ENCODE results near the gene PHTF2.

The PHTF2 gene

GRCh38 chr7:77967429-77967828 lies 168.9 kb downstream of the PHTF2 start:
- H3K36me3 ChIP-seq (ENCODE audit: control insufficient read depth, insufficient read depth, low read length), result no peaks in the 10 kb centered on the region
- DNase-seq, result no peak
- H3K4me1 ChIP-seq (ENCODE audit: control insufficient read depth, insufficient read depth, low read length, poor library complexity, severe bottlenecking), result no peaks in the 10 kb centered on the region
- H3K27me3 ChIP-seq (replicated peaks; ENCODE audit: control insufficient read depth, insufficient read depth, low read length, poor library complexity, severe bottlenecking), result no peaks in the 10 kb centered on the region
- no peak overlapping the region for H3K27ac ChIP-seq (ENCODE audit: insufficient read depth, low read length, poor library complexity, severe bottlenecking)
- no peak overlapping the region for H3K4me3 ChIP-seq (ENCODE audit: insufficient read depth, low read depth, low read length, poor library complexity, severe bottlenecking)
- no peaks in the 10 kb centered on the region for H3K9me3 ChIP-seq (ENCODE audit: control insufficient read depth, low read length)

GRCh38 chr7:77971726-77972125 lies 173.2 kb downstream of the PHTF2 start:
- Histone ChIP-seq H3K4me1 (ENCODE audit: control insufficient read depth, insufficient read depth, low read length, poor library complexity, severe bottlenecking) (no peaks in the 10 kb centered on the region), H3K9me3 (ENCODE audit: control insufficient read depth, low read length) (no peaks in the 10 kb centered on the region), H3K36me3 (ENCODE audit: control insufficient read depth, insufficient read depth, low read length) (no peaks in the 10 kb centered on the region), H3K4me3 (ENCODE audit: insufficient read depth, low read depth, low read length, poor library complexity, severe bottlenecking) (no peak overlapping the region), H3K27me3 (replicated peaks; ENCODE audit: control insufficient read depth, insufficient read depth, low read length, poor library complexity, severe bottlenecking) (no peaks in the 10 kb centered on the region), H3K27ac (ENCODE audit: insufficient read depth, low read length, poor library complexity, severe bottlenecking) (no peak overlapping the region)
- DNase-seq, result no peak

- no peak overlapping the region for H3K27ac ChIP-seq (ENCODE audit: insufficient read depth, low read length, poor library complexity, severe bottlenecking)
- no peaks in the 10 kb centered on the region for H3K4me1 ChIP-seq (ENCODE audit: control insufficient read depth, insufficient read depth, low read length, poor library complexity, severe bottlenecking)
- H3K9me3 ChIP-seq (ENCODE audit: control insufficient read depth, low read length), result no peaks in the 10 kb centered on the region
- no peak overlapping the region for H3K4me3 ChIP-seq (ENCODE audit: insufficient read depth, low read depth, low read length, poor library complexity, severe bottlenecking)
- H3K36me3 ChIP-seq (ENCODE audit: control insufficient read depth, insufficient read depth, low read length), result no peaks in the 10 kb centered on the region
- no peaks in the 10 kb centered on the region for H3K27me3 ChIP-seq (replicated peaks; ENCODE audit: control insufficient read depth, insufficient read depth, low read length, poor library complexity, severe bottlenecking)
- no peak for DNase-seq
These were observed 177.3 kb downstream of the PHTF2 start for GRCh38 chr7:77975672-77976480.

- H3K9me3 ChIP-seq (ENCODE audit: control insufficient read depth, low read length), result no peaks in the 10 kb centered on the region
- no peak overlapping the region for H3K4me3 ChIP-seq (ENCODE audit: insufficient read depth, low read depth, low read length, poor library complexity, severe bottlenecking)
- DNase-seq, result no peak
- no peaks in the 10 kb centered on the region for H3K27me3 ChIP-seq (replicated peaks; ENCODE audit: control insufficient read depth, insufficient read depth, low read length, poor library complexity, severe bottlenecking)
- H3K36me3 ChIP-seq (ENCODE audit: control insufficient read depth, insufficient read depth, low read length), result no peaks in the 10 kb centered on the region
- H3K4me1 ChIP-seq (ENCODE audit: control insufficient read depth, insufficient read depth, low read length, poor library complexity, severe bottlenecking), result peaks cover 3% of the 10 kb centered on the region
- H3K27ac ChIP-seq (ENCODE audit: insufficient read depth, low read length, poor library complexity, severe bottlenecking), result no peak overlapping the region
These were observed 180.6 kb downstream of the PHTF2 start for GRCh38 chr7:77979219-77979618.

- Histone ChIP-seq H3K9me3 (ENCODE audit: control insufficient read depth, low read length) (no peaks in the 10 kb centered on the region), H3K4me3 (ENCODE audit: insufficient read depth, low read depth, low read length, poor library complexity, severe bottlenecking) (no peak overlapping the region), H3K36me3 (ENCODE audit: control insufficient read depth, insufficient read depth, low read length) (no peaks in the 10 kb centered on the region), H3K4me1 (ENCODE audit: control insufficient read depth, insufficient read depth, low read length, poor library complexity, severe bottlenecking) (peaks cover 3% of the 10 kb centered on the region), H3K27me3 (replicated peaks; ENCODE audit: control insufficient read depth, insufficient read depth, low read length, poor library complexity, severe bottlenecking) (no peaks in the 10 kb centered on the region), H3K27ac (ENCODE audit: insufficient read depth, low read length, poor library complexity, severe bottlenecking) (no peak overlapping the region)
- DNase-seq, result no peak
These were observed 181.6 kb downstream of the PHTF2 start for GRCh38 chr7:77980087-77980713.

- DNase-seq, result no peak
- no peak overlapping the region for H3K4me3 ChIP-seq (ENCODE audit: insufficient read depth, low read depth, low read length, poor library complexity, severe bottlenecking)
These were observed 184.5 kb downstream of the PHTF2 start for GRCh38 chr7:77982926-77983550.

GRCh38 chr7:77983973-77984372 lies 185.4 kb downstream of the PHTF2 start:
- Histone ChIP-seq H3K4me3 (ENCODE audit: insufficient read depth, low read depth, low read length, poor library complexity, severe bottlenecking) (no peak overlapping the region), H3K4me1 (ENCODE audit: control insufficient read depth, insufficient read depth, low read length, poor library complexity, severe bottlenecking) (peaks cover 3% of the 10 kb centered on the region), H3K27ac (ENCODE audit: insufficient read depth, low read length, poor library complexity, severe bottlenecking) (no peak overlapping the region), H3K27me3 (replicated peaks; ENCODE audit: control insufficient read depth, insufficient read depth, low read length, poor library complexity, severe bottlenecking) (no peaks in the 10 kb centered on the region), H3K9me3 (ENCODE audit: control insufficient read depth, low read length) (no peaks in the 10 kb centered on the region), H3K36me3 (ENCODE audit: control insufficient read depth, insufficient read depth, low read length) (no peaks in the 10 kb centered on the region)
- no peak for DNase-seq

More at GRCh38 chr7:77982926-77983550, 184.5 kb downstream of the PHTF2 start:
- Histone ChIP-seq H3K27ac (ENCODE audit: insufficient read depth, low read length, poor library complexity, severe bottlenecking) (no peak overlapping the region), H3K9me3 (ENCODE audit: control insufficient read depth, low read length) (no peaks in the 10 kb centered on the region), H3K27me3 (replicated peaks; ENCODE audit: control insufficient read depth, insufficient read depth, low read length, poor library complexity, severe bottlenecking) (no peaks in the 10 kb centered on the region), H3K36me3 (ENCODE audit: control insufficient read depth, insufficient read depth, low read length) (no peaks in the 10 kb centered on the region), H3K4me1 (ENCODE audit: control insufficient read depth, insufficient read depth, low read length, poor library complexity, severe bottlenecking) (peaks cover 3% of the 10 kb centered on the region)

- H3K27ac ChIP-seq (ENCODE audit: insufficient read depth, low read length, poor library complexity, severe bottlenecking), result no peak overlapping the region
These were observed 186.8 kb downstream of the PHTF2 start for GRCh38 chr7:77985232-77985973.

GRCh38 chr7:77985974-77986339 lies 187.4 kb downstream of the PHTF2 start:
- no peak for DNase-seq
- H3K27me3 ChIP-seq (replicated peaks; ENCODE audit: control insufficient read depth, insufficient read depth, low read length, poor library complexity, severe bottlenecking), result no peaks in the 10 kb centered on the region
- peaks cover 3% of the 10 kb centered on the region for H3K4me1 ChIP-seq (ENCODE audit: control insufficient read depth, insufficient read depth, low read length, poor library complexity, severe bottlenecking)
- H3K36me3 ChIP-seq (ENCODE audit: control insufficient read depth, insufficient read depth, low read length), result no peaks in the 10 kb centered on the region
- H3K9me3 ChIP-seq (ENCODE audit: control insufficient read depth, low read length), result no peaks in the 10 kb centered on the region
- H3K4me3 ChIP-seq (ENCODE audit: insufficient read depth, low read depth, low read length, poor library complexity, severe bottlenecking), result no peak overlapping the region
- no peak overlapping the region for H3K27ac ChIP-seq (ENCODE audit: insufficient read depth, low read length, poor library complexity, severe bottlenecking)

More at GRCh38 chr7:77985232-77985973, 186.8 kb downstream of the PHTF2 start:
- no peak for DNase-seq
- Histone ChIP-seq H3K27me3 (replicated peaks; ENCODE audit: control insufficient read depth, insufficient read depth, low read length, poor library complexity, severe bottlenecking) (no peaks in the 10 kb centered on the region), H3K36me3 (ENCODE audit: control insufficient read depth, insufficient read depth, low read length) (no peaks in the 10 kb centered on the region), H3K4me3 (ENCODE audit: insufficient read depth, low read depth, low read length, poor library complexity, severe bottlenecking) (no peak overlapping the region), H3K4me1 (ENCODE audit: control insufficient read depth, insufficient read depth, low read length, poor library complexity, severe bottlenecking) (peaks cover 3% of the 10 kb centered on the region), H3K9me3 (ENCODE audit: control insufficient read depth, low read length) (no peaks in the 10 kb centered on the region)
